ENCODE measurements around the gene LCLAT1.

The LCLAT1 gene

GRCh38 chr2:30649828-30650227 lies 202.8 kb downstream of the LCLAT1 start:
- no peak for DNase-seq

GRCh38 chr2:30652271-30652915 lies 205.3 kb downstream of the LCLAT1 start:
- DNase-seq, result no peak

GRCh38 chr2:30653847-30654246 lies 206.8 kb downstream of the LCLAT1 start:
- peak in 1 of 5 experiments; percentile 28 for DNase-seq

GRCh38 chr2:30654404-30654803 lies 207.4 kb downstream of the LCLAT1 start:
- no peak for DNase-seq

GRCh38 chr2:30655211-30655610 lies 208.2 kb downstream of the LCLAT1 start:
- DNase-seq, result no peak

GRCh38 chr2:30655660-30656059 lies 208.6 kb downstream of the LCLAT1 start:
- no peak for DNase-seq

GRCh38 chr2:30656079-30656478 lies 209.0 kb downstream of the LCLAT1 start:
- no peak for DNase-seq

GRCh38 chr2:30661173-30662107 lies 214.4 kb downstream of the LCLAT1 start:
- no peak for DNase-seq

GRCh38 chr2:30662268-30663131 lies 215.5 kb downstream of the LCLAT1 start:
- no peak for DNase-seq

- no peak for DNase-seq
Observed at GRCh38 chr2:30663321-30663720, 216.3 kb downstream of the LCLAT1 start.

GRCh38 chr2:30663806-30664205 lies 216.8 kb downstream of the LCLAT1 start:
- no peak for DNase-seq

- DNase-seq, result no peak
Observed at GRCh38 chr2:30664761-30665358, 217.8 kb downstream of the LCLAT1 start.

- DNase-seq, result no peak
Observed at GRCh38 chr2:30665761-30666265, 218.8 kb downstream of the LCLAT1 start.

GRCh38 chr2:30666266-30666874 lies 219.3 kb downstream of the LCLAT1 start:
- peak in 1 of 5 experiments; percentile 30 for DNase-seq

- DNase-seq, result peak in 1 of 5 experiments; percentile 7
Observed at GRCh38 chr2:30670453-30670852, 223.4 kb downstream of the LCLAT1 start.

GRCh38 chr2:30673127-30673526 lies 226.1 kb downstream of the LCLAT1 start:
- no peak for DNase-seq

- no peak for DNase-seq
Observed at GRCh38 chr2:30675758-30676157, 228.7 kb downstream of the LCLAT1 start.

- no peak for DNase-seq
Observed at GRCh38 chr2:30677231-30677630, 230.2 kb downstream of the LCLAT1 start.

- DNase-seq, result no peak
Observed at GRCh38 chr2:30677861-30678385, 230.9 kb downstream of the LCLAT1 start.

- DNase-seq, result no peak
Observed at GRCh38 chr2:30678410-30679137, 231.5 kb downstream of the LCLAT1 start.
